HG03135 (cell line): ENCODE measurements around the gene SLC19A1.

Experiments
- ATAC-seq: cut with Tn5 transposase; IDR thresholded peaks from one replicate; pipeline ENCODE4 v1.9.1; 2021; ENCODE audit warnings: mild to moderate bottlenecking, moderate library complexity; ENCODE audit not compliant: unreplicated experiment

The SLC19A1 gene

DNA sequence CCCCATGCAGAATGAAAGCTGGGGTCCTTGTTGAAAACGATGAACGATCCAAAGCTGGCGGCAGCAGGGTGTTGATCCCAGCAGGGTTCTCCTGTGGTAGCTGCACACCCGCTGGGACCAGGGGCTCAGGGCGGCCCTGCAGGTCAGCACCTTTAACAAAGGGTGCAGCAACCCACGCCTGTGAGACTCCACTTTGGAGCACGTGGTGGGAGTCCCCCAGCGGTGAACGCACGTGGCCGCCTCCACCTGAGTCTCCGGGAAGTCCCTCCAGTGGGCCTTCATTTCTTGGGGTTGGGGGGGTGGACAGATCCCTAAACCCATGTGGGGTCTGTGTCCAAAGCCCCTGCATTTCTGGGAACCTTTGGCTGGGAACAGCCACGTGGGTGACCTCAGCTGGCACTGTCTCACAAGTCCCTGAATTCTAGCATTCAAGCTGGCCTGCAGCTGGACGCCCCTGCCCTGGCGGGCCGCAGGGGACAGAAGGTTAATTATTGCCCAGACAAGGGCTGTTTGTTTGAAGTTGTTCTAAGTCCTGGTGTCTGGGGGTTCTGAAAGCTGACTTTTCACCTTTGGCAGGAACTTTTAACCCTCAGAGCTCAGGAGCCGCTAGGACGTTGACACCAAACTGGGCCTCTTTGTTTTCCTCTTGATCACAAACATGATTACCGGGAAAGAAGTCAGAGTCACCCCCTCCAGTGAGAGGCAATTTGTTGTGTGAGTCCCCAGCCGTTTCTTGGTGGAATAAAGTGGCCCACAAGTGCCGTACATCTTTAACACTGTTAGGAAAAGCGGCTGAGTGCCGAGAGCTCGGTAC lies 72.8 kb downstream of the SLC19A1 start:
- no peak for ATAC-seq

DNA sequence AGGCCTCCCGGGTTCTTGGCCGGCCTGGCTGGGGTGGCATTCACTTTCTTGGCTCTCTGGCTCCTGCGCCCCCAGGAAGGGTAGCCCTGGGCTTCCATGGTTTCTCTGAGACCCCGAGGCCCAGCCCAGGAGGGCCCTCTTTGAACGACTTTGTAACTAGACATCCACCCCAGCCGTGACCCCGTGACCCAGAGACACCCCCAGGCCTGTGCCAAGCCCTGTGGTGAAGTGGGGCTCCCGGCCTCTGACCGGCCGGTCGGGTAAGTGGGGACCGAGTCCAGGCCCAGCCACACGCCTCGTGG lies 73.3 kb downstream of the SLC19A1 start:
- no peak for ATAC-seq

DNA sequence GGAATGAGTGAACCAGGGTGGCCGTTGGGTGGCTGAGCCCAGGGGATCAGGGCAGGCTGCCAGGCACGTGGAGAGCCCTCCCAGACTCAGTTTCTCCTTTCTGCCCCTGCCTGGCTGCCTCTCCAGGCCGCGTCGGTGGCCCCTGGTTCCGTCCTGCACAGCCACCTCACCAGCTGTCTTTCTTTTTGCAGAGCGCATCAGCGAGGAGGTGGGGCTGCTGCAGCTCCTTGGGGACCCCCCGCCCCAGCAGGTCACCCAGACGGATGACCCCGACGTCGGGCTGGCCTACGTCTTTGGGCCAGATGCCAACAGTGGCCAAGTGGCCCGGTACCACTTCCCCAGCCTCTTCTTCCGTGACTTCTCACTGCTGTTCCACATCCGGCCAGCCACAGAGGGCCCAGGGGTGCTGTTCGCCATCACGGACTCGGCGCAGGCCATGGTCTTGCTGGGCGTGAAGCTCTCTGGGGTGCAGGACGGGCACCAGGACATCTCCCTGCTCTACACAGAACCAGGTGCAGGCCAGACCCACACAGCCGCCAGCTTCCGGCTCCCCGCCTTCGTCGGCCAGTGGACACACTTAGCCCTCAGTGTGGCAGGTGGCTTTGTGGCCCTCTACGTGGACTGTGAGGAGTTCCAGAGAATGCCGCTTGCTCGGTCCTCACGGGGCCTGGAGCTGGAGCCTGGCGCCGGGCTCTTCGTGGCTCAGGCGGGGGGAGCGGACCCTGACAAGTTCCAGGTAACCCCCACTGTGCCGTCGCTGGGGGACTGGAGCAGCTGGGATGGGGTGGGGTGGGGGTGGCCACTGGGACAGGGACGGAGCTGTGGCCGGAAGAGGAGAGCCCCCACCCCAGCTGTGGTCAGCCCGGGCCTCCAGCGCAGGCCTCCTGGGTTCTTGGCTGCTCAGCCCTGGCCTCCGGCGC lies 73.9 kb downstream of the SLC19A1 start:
- no peak for ATAC-seq

DNA sequence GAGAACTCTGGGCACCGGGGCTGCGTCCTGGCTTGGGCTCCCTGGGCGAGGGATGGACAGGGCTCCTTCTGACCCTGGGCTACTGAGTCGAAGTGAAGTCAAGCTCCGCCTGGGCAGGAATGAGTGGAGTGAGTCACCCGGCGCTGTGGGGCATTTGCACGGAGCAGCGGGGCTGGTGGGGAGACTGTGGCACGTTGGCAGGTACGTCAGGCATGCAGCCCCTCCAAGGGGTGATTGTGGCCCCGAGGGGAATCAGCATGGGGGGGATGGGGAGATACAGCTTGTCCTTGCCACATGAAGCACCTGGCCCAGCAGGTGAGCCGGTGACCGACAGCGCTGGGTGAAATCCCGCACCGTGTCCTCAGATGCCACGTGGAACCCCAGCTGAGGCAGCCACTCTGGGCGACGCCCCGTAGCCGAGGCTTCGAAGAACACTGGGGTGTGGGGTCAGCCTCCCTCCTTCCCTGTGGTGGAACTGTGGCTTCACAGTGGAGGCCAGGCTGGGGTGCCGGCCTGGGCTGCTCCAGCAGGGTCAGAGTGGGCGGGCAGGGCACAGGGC lies 74.9 kb downstream of the SLC19A1 start:
- no peak for ATAC-seq

DNA sequence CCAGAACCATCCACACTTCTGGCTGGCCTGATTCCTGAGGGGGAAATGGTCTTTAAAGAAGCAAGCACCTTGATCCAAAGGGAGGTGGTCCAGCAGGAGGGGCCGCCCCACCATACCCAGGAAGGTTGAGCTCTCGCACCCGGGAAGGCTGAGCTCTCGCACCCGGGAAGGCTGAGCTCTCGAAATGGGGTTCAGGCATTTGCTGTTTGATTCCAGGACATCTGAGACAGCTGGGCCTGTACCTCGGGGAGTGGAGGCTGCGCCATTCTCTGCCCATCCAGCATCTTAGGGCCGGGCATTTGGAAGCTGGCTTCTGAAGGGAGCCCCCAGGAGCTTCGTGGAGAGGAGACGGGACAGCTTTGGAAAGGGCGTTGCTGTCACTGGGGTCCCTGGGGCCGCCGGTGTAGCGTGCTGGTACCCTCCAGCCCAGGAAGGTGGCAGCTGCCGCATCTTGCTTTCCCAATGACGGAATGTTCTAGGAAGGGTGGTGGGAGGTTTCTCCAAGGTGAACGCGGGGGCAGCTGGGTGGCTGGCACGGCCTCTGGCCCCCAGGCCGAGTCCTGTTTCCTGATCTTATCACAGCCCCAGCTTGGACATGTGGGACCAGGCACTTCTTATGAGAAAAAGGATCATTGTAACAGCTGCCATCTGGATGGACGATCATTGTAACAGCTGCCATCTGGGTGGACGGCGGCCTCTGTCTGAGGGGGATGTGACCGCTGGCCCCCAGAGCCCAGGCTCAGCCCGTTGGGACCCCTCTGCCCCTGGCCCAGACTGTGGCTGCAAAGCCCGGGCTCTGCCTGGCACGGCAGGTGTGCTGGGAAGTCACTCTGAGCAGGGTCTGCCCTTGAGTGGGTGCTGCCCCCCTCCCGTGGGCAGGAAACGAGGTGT lies 75.7 kb downstream of the SLC19A1 start:
- ATAC-seq = no peak

DNA sequence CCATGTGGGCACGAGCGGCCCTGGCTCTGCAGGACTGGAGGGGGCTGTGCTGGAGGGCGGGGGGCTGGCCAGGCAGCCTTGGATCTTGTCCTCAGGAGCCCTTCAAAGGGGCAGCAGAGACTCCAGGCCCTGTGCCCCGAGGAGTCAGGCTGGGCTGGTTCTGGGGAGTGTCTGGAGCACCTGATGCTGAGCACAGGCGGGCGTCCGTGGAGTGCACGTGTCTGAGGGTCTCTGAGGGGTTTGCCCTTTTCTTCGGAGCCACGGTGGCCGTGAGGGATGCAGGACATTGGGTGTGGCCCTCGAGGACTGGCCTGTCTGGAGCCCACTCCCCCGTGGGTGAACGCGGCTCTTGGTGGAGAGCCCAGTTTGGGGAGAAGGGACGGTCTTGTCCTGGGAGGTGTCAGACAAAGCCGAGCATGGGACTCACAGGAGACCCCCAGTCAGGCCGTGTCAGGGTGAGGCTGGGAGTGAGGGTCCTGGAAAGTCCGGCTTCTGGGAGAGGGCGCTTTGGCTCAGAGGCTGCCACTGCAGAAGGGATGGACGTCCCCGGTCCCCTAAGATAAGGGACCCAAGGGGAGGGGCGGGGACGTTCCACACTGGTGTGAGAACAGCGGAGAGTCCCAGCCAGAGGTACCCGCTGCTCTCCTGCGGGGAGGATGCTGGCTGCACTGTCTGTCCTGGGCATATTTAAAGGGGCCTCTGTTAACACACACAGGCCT lies 76.5 kb downstream of the SLC19A1 start:
- no peak for ATAC-seq

DNA sequence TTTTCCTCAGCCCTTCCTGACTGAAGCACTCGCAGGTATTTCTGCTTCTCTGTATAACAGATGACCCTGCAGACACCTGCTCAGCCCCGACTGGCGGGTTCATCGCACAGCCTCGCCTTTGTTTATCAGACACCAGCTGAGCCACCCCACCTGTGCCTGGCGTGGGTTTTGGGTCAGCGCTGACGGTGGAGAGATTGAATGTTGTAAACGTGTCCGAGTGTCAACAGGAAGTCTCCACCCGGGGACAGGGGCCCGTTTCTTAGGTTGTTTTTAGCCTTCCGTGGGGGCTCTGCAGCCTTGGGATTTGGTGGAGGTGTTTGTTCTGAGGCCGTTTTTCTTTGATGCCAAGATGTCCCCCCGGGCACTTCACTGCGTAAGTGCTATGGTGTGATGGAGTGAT lies 77.1 kb downstream of the SLC19A1 start:
- no peak for ATAC-seq

DNA sequence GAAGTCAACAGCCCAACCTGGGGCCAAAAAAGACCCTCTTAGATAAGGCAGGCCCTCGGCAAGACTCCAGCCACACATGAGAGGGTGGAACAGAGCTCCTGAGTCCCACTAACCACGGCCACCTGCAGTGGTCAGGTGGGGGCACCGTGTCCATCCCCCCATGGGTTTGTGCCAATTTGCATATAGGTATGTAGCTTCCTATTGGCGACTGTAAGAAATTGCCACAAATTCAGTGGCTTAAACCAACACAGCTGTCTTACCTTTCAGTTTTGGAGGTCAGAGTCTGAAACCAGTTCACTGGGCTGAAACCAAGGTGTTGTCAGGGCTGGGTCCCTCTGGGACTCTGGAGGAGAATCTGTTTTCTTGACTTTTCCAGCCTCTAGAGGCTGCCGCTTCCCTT lies 77.9 kb downstream of the SLC19A1 start:
- no peak for ATAC-seq

DNA sequence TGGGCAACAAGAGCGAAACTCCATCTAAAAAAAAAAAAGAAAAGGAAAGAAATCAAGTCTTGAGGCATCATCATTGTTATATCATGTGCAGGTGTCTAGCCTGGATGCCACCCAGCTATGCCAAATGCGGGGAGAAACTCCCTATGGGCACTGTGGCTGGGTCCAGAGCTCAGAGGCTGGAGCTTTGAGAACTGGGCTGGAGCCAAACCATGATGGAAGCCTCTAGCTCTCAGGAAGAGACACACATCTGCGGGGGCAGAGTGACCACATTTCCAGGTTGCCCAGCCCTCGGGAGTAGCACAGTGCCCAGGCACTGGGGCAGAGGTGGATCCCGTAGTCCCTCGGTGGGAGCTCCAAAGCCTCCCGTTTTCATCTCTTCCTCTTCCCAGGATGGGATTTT lies 78.4 kb downstream of the SLC19A1 start:
- ATAC-seq = no peak

DNA sequence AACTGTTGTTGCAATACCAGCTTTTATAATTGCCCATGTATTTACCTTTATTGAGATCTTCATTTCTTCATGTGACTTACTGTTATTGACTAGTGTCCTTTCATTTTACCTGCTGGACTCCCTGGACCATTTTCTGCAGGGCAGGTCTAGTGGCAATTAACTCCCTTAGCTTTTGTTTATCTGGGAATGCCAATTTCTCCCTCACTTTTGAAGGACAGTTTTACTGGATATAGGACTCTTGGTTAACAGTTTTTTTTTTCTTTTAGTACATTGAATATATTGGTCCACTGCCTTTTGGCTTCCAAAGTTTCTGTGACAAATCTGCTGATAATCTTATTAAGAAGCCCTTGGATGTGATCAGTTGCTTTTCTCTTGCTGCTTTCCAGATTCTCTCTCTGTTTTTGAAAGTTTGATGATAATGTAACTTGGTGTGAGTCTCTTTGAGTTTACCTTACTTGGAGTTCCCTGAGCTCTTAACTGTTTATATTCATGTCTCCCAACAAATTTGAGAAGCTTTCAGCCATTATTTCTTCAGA lies 80.4 kb downstream of the SLC19A1 start:
- no peak for ATAC-seq

DNA sequence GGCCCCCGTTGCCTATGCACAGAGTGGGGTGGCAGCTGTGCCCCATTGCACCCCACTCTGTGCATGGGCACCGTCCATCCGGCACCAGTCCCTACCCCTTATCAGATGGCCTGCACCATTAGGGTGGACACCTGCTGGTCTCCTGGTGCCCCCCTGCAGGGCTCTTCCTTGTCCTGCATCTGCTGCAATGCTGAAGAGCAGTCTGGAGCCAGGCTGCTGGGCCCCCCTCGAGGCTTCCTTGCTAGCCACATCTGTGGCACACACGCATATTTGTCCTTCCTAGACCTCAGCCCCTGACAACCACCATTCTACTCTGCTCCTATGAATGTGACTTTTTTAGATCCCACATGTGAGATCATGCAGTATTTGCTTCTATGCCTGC lies 80.9 kb downstream of the SLC19A1 start:
- ATAC-seq = no peak

DNA sequence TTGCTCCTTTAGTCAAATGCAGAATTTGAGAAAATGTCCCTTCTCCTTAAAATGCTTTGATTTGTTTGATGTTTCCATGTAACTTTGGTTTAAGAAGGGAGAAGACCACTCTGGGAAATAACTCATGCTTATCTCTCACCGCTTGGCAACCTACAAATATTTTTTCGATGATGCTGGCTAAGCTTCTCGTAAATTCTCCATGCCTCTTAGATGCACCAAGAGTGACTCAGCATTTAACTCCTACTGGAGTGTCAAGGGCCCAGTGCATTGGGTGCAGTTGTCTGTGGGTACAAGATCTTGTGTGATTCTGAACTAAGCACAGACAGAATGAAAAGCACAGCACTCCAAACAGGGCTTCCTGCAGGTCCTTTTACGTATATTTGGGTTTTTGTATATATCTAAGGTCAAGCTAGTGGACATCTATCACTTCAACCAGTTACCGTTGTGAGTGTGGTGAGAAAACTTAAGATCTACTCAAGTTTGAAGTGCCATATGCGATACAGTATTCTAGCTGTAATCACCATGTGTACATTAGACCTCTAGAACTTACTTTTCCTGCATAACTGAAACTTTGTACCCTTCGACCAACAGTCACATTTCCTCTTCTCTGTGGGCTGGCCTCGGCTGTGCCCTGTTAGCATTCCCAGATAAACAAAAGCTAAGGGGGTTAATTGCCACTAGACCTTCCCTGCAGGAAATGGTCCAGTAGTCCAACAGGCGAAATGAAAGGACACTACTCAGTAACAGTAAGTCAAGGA lies 81.5 kb downstream of the SLC19A1 start:
- ATAC-seq = no peak

DNA sequence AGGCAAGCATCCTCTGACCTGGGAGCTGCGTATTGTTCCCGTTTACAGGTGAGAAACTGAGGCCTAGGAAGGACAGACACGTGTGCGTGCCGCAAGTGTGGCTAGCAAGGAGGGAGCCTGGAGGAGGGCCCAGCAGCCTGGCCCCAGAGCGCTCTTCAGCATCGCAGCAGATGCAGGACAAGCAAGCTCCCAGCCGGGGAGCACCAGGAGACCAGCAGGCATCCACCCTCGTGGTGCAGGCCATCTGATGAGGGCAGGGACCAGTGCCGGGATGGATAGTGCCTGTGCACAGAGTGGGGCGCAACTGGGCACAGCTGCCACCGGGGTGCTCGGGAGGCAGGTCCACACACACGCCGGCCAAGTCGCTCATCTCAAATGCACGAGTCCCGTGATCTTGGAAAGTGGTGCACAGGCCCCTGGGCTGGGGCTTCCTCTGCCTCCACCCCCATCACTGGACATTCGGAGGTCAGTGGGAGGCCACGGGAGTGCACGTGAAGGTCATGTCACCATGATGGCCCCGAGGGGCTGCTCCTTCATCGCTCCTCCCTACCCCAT lies 82.2 kb downstream of the SLC19A1 start:
- no peak for ATAC-seq

DNA sequence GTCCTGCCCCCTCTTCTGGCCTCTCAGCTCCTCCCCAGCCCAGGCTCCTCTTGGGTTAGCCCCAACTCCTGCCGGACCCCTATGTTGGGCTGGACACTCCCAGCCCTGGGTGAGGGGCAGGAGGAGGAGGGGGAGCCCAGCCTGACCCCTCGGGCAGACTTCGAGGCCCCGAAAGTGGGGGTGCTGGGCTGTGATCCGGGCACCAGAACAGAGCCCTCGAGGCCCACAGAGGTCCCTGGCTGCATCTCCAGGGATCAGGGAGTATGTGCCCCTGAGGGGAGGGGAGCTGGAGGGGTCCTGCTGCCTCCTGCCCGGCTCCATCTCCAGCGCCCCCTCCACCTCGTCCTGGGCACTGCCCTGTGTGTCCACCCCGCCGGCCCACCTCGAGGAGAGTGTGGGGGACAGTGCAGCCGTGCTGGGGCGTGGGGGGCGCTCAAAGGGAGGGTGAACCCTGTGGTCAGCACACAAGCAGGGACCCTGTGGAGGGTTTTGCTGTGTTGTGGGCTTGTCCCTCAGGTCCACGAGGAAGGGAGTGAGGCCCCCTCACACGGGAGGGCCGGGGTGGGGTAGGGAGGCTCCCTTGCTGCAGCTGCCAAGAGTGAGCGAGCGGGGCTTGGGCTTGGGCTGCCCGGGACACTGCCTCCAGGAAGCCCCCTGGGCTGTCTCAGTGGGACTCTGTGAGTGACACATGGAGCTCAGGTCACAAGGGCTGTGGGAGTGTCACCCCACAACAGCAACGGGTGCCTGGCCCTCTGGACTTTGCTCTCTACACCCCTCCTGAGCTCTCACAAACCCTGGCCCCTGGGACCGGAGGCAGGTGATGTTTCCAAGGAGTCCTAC lies 82.8 kb downstream of the SLC19A1 start:
- no peak for ATAC-seq

DNA sequence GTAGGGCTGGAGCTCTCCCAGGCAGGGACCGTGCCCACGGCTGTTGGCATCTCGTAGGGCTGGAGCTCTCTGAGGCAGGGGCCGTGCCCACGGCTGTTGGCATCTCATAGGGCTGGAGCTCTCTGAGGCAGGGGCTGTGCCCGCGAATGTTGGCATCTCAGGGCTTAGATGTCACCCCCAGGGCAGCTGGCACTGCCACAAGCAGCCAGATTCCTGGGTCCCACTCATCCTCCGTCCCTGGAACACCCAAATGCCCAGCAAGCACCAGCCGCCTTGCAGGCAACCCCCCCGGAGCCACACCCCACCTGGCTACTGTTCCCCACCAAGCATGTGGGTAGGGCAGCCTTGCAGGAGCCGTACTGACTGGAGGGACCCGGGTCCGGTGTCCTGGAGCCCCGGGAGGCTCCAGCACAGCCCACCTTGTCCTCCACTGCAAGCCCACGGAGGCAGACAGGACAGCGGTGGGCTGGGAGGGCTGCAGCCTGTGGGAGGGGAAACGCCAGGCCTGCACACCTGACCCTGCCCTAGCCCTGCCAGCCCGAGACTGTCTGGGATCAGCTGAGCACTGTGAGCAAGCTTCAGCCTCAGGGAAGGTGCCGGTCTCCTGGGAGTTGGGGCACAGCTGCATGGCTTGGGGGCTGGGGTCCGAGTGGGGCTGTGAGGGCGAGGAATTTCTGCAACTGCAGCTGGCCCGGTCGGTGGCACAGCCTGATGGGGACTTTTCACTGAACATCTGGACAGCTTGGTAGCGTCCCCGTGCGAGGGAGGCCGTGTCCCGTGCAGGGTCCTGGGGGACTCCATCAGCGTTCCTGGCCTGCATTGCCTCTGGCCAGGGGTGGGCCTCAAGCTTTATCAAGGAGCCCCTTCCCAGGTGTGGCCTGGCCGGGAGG lies 83.7 kb downstream of the SLC19A1 start:
- ATAC-seq = no peak

DNA sequence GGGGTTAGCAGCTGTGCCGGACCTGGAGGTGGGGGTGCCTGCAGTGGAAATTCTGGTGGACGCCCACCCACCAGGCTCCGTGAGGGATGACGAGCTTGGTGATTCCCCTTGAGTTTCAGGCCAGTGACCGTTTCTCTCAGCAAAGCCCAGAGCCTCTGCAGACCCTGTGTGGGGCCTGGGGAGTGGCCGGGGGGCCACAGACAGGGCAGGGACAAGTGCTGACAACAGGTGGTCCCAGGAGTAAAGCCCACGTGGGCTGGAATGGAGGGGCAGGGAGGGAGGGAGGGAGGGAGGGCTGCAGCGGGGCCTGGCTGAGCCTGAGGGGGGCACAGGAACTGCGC lies 84.4 kb downstream of the SLC19A1 start:
- ATAC-seq = no peak

DNA sequence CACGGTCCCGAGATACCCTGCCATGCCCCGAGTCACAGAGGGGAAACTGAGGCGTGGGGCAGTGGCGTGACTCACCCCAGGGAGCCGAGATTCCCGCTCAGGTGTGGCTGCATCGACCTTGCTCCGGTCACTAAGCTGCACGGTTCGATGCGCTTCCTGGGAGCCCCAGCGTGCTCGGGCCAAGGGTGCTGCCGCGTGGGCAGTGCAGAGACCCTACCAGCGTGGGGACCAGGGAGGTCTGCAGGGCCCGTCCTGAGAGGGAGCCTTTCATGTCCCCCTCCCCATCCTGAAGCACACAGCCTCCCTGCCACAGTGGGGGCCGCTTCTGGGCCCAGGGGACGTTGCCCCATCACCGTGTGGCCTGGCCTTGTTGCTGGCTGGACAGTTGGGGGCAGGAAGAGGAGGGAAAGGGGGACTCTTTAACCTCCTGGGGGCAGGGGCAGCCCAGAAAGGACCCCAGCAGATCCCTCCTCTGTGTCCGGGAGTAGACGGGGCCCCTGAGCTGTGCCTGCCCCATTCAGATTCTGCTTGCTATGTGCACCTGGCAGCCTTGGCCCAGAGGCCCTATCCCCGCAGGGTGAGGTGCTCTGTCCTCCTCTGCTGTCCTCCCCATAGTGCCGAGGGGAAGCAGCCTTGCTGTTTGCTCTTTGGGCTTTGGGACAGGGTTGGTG lies 84.9 kb downstream of the SLC19A1 start:
- ATAC-seq = no peak
